Upper lobe of left lung (tissue), 6 donors: Measurements from ENCODE around the gene RFX1. TPM values are rescaled to one million over a fixed set of nuclear protein-coding genes. Genes with fewer than 3 reads are reported as not detected.
A peak's percentile ranks its signal among the peaks of the same experiment; 100 is the strongest.
"Not testable (repeated sequence)": the region's sequence is repeated elsewhere in the genome, so short reads cannot be mapped to it uniquely, and the experiment has no call there.

Experiments
- ATAC-seq, 2 donors: fragments of 200-7000 bp; cut with Tn5 transposase; one replicate each; pipeline ENCODE4 v1.9.1; 2022; ENCODE audit warnings: mild to moderate bottlenecking in 2 of 2, moderate library complexity in 2 of 2; ENCODE audit not compliant: low FRiP score in 2 of 2
- DNase-seq, 2 donors: peaks; one replicate each; pipeline ENCODE4 v3.0.0-alpha.2; 2019 to 2020
- H3K27ac ChIP-seq, 4 donors: fragments of 200-600 bp; sonication (generic); one replicate each; pipeline ENCODE4 v1.5.1; 2016 to 2019
- H3K27me3 ChIP-seq, 4 donors: fragments of 200-600 bp; sonication (generic); one replicate each; pipeline ENCODE4 v1.5.1; 2017 to 2019
- H3K36me3 ChIP-seq, 4 donors: fragments of 200-600 bp; sonication (generic); one replicate each; pipeline ENCODE4 v1.5.1; 2016 to 2019
- H3K4me1 ChIP-seq, 4 donors: fragments of 200-600 bp; sonication (generic); one replicate each; pipeline ENCODE4 v1.5.1; 2018 to 2019
- H3K4me3 ChIP-seq, 4 donors: fragments of 200-600 bp; sonication (generic); one replicate each; pipeline ENCODE4 v1.5.1; 2017 to 2019; ENCODE audit warnings: mild to moderate bottlenecking in 2 of 4, moderate library complexity in 1 of 4
- H3K9me3 ChIP-seq, 4 donors: fragments of 200-600 bp; sonication (generic); one replicate each; pipeline ENCODE4 v1.5.1; 2018 to 2019
- CTCF ChIP-seq, 6 experiments: fragments of 450-650 bp in 4 of 6; fragments of 200-600 bp in 2 of 6; sonication (generic) in 2 of 6; IDR thresholded peaks; one replicate each; pipeline ENCODE4 v1.5.1; 2016 to 2019; ENCODE audit warnings: antibody characterized with exemption in 6 of 6
- EP300 ChIP-seq, 4 donors: sonication (generic); formaldehyde crosslinking; IDR thresholded peaks; one replicate each; pipeline ENCODE4 v1.5.1; 2017; ENCODE audit warnings: antibody characterized with exemption in 4 of 4, control low read depth in 2 of 4
- POLR2A ChIP-seq, 4 donors: fragments of 450-650 bp; IDR thresholded peaks; one replicate each; pipeline ENCODE4 v1.5.1; 2016 to 2017; ENCODE audit warnings: antibody characterized with exemption in 4 of 4, mild to moderate bottlenecking in 2 of 4
- POLR2AphosphoS5 ChIP-seq, 2 donors: sonication (generic); formaldehyde crosslinking; IDR thresholded peaks; one replicate each; pipeline ENCODE4 v1.5.1; 2017; ENCODE audit warnings: antibody characterized with exemption in 2 of 2
- WGBS, 2 donors: methylation state at CpG; one replicate each; pipeline ENCODE4 v1.1.5; 2017 to 2018; 5-methylcytosine and 5-hydroxymethylcytosine counted together
- total RNA-seq, 6 donors: library from RNA; depleted of rRNA in 4 of 6; stranded (reverse); fragments of >200 nt in 4 of 6; gene quantifications; one replicate each; pipeline versions ENCODE4 v1.1.0 to v1.2.1, GENCODE V29; 2016 to 2021
- donor health status: DM: no; HTN: no; CAD: no; lungs with moderate emphysema.
- donor health status: DM: no; HTN: yes; CAD: no; lungs with severe emphysema.

Gene RFX1
- total RNA-seq, 6 donors from 2014 or later, result 6.0 to 22.3 (median 15.5) TPM

GRCh38 chr19:13926715-13927114 lies 79.4 kb downstream of the RFX1 start:
- H3K27me3 ChIP-seq, result no peaks in the 10 kb centered on the region
- H3K4me3 ChIP-seq, result no peak overlapping the region
- H3K9me3 ChIP-seq, result no peaks in the 10 kb centered on the region
- DNase-seq (no peak), ATAC-seq (no peak)
- 56 to 83% methylated on average over 5 to 8 of the region's 8 CpGs for WGBS, 2 donors
- peak overlapping the region in 3 of 4 donors; percentile 39 to 80 (median 69) for H3K27ac ChIP-seq
- H3K4me1 ChIP-seq, result peaks cover 0 to 12% (median 5%) of the 10 kb centered on the region in 4 donors
- no peak for TF ChIP-seq POLR2A (IDR thresholded peaks at IDR 0.05)
- no peak for TF ChIP-seq POLR2AphosphoS5 (IDR thresholded peaks at IDR 0.05)
- no peak for TF ChIP-seq CTCF (IDR thresholded peaks at IDR 0.05)
- TF ChIP-seq EP300 (IDR thresholded peaks at IDR 0.05), result no peak
- H3K36me3 ChIP-seq, result peaks cover 0 to 83% (median 40%) of the 10 kb centered on the region in 4 donors

- Histone ChIP-seq H3K9me3 (peaks cover 0 to under 1% (median 0%) of the 10 kb centered on the region in 4 donors), H3K4me1 (peaks cover 0 to 12% (median 5%) of the 10 kb centered on the region in 4 donors), H3K27ac (peak overlapping the region in 3 of 4 donors; percentile 39 to 80 (median 69)), H3K36me3 (peaks cover 0 to 87% (median 45%) of the 10 kb centered on the region in 4 donors), H3K4me3 (no peak overlapping the region), H3K27me3 (no peaks in the 10 kb centered on the region)
- DNase-seq (no peak), ATAC-seq (no peak)
- no peak for TF ChIP-seq POLR2AphosphoS5 (IDR thresholded peaks at IDR 0.05)
- no peak for TF ChIP-seq EP300 (IDR thresholded peaks at IDR 0.05)
- TF ChIP-seq CTCF (IDR thresholded peaks at IDR 0.05), result no peak
- no peak for TF ChIP-seq POLR2A (IDR thresholded peaks at IDR 0.05)
- WGBS, 2 donors, result 50 to 92% methylated on average over 4 of the region's 4 CpGs
Observed at GRCh38 chr19:13926010-13926409, 80.1 kb downstream of the RFX1 start.

- peaks cover 0 to 5% (median 2%) of the 10 kb centered on the region in 4 donors for H3K9me3 ChIP-seq
- peaks cover 8 to 93% (median 61%) of the 10 kb centered on the region in 4 donors for H3K36me3 ChIP-seq
- 96 to 97% methylated on average over 28 of the region's 28 CpGs for WGBS, 2 donors
- TF ChIP-seq CTCF (IDR thresholded peaks at IDR 0.05) (no peak), POLR2AphosphoS5 (IDR thresholded peaks at IDR 0.05) (no peak), EP300 (IDR thresholded peaks at IDR 0.05) (no peak), POLR2A (IDR thresholded peaks at IDR 0.05) (no peak)
- peaks cover 0 to 12% (median 7%) of the 10 kb centered on the region in 4 donors for H3K4me1 ChIP-seq
- ATAC-seq (no peak), DNase-seq (peak in 1 of 2 donors; percentile 63)
- no peak overlapping the region for H3K27ac ChIP-seq
- no peak overlapping the region for H3K4me3 ChIP-seq
- no peaks in the 10 kb centered on the region for H3K27me3 ChIP-seq
Observed at GRCh38 chr19:13923194-13923987, 82.7 kb downstream of the RFX1 start.

- H3K27me3 ChIP-seq, H3K27ac ChIP-seq, H3K9me3 ChIP-seq, ATAC-seq, H3K4me3 ChIP-seq, DNase-seq: not testable (repeated sequence)
- Histone ChIP-seq H3K36me3 (peaks cover 8 to 88% (median 55%) of the 10 kb centered on the region in 4 donors), H3K4me1 (peaks cover 3 to 20% (median 13%) of the 10 kb centered on the region in 4 donors)
- 94 to 98% methylated on average over 5 to 6 of the region's 6 CpGs for WGBS, 2 donors
Observed at GRCh38 chr19:13922118-13922517, 84.0 kb downstream of the RFX1 start.

GRCh38 chr19:13920940-13921747 lies 85.0 kb downstream of the RFX1 start:
- WGBS, 2 donors, result 89 to 97% methylated on average over 1 to 2 of the region's 2 CpGs
- DNase-seq, result peak in 1 of 2 donors; percentile 51

More at GRCh38 chr19:13920940-13921747, 85.0 kb downstream of the RFX1 start:
- H3K9me3 ChIP-seq, result peaks cover 0 to 5% (median 2%) of the 10 kb centered on the region in 4 donors
- ATAC-seq, result peak; percentile 28 to 59
- no peak for TF ChIP-seq POLR2AphosphoS5 (IDR thresholded peaks at IDR 0.05)
- TF ChIP-seq CTCF (IDR thresholded peaks at IDR 0.05), result no peak
- no peak for TF ChIP-seq EP300 (IDR thresholded peaks at IDR 0.05)
- TF ChIP-seq POLR2A (IDR thresholded peaks at IDR 0.05), result no peak
- no peaks in the 10 kb centered on the region for H3K27me3 ChIP-seq
- peaks cover 0 to 17% (median 8%) of the 10 kb centered on the region in 4 donors for H3K4me1 ChIP-seq
- H3K36me3 ChIP-seq, result peaks cover 8 to 88% (median 52%) of the 10 kb centered on the region in 4 donors
- H3K27ac ChIP-seq, result no peak overlapping the region
- H3K4me3 ChIP-seq, result no peak overlapping the region
